HEK293 (cell line): ENCODE measurements around the gene COPE.

Experiments
- CTCF ChIA-PET: fragments of 350-600 bp; formaldehyde crosslinking; extraction: SDS; loops from one replicate; lab custom pipeline; 2021; ENCODE audit warnings: antibody characterized with exemption; lab: Yijun Ruan, JAX
- POLR2A ChIA-PET: fragments of 300-600 bp; formaldehyde crosslinking; extraction: SDS; loops from one replicate; lab custom pipeline; 2020; ENCODE audit warnings: antibody characterized with exemption, inconsistent platforms; lab: Yijun Ruan, JAX
- H3K27ac ChIP-seq: fragments of 200-500 bp; sonication (Bioruptor generic); 2 replicates; pipeline ENCODE4 v1.5.1; 2014; ENCODE audit warnings: low read depth, low read length, control low read depth, inconsistent platforms; ENCODE audit errors: extremely low read depth
- H3K36me3 ChIP-seq, 2 experiments: fragments of 200-500 bp in 1 of 2; sonication (Bioruptor generic) in 1 of 2; 1 replicate in 1 of 2; 2 replicates in 1 of 2; pipeline ENCODE4 v1.5.1; 2014 to 2017; ENCODE audit warnings: inconsistent platforms in 2 of 2, low read length in 2 of 2; ENCODE audit not compliant: control insufficient read depth in 2 of 2, insufficient read depth in 1 of 2
- H3K4me1 ChIP-seq: fragments of 200-500 bp; sonication (Bioruptor generic); 2 replicates; pipeline ENCODE4 v1.5.1; 2014; ENCODE audit warnings: mild to moderate bottlenecking, low read length, inconsistent platforms; ENCODE audit not compliant: control insufficient read depth, insufficient read depth
- H3K4me3 ChIP-seq: 2 replicates; pipeline ENCODE4 v1.5.1; 2011; ENCODE audit warnings: low read depth, mild to moderate bottlenecking, control low read depth, low read length, moderate library complexity
- H3K9me3 ChIP-seq: fragments of 200-500 bp; sonication (Bioruptor generic); 2 replicates; pipeline ENCODE4 v1.5.1; 2014; ENCODE audit warnings: low read depth, low read length, inconsistent platforms; ENCODE audit not compliant: control insufficient read depth, insufficient read depth
- BCL11A ChIP-seq: fragments of 450-650 bp; formaldehyde crosslinking; IDR thresholded peaks from 2 replicates; pipeline ENCODE4 v1.5.1; 2016; ENCODE audit warnings: low read depth, missing biosample characterization, missing genetic modification characterization
- GLIS1 ChIP-seq: fragments of 450-650 bp; formaldehyde crosslinking; IDR thresholded peaks from 2 replicates; pipeline ENCODE4 v1.5.1; 2016; ENCODE audit warnings: missing biosample characterization, missing genetic modification characterization
- HOXA7 ChIP-seq: sonication (generic); formaldehyde crosslinking; IDR thresholded peaks from 2 replicates; pipeline ENCODE4 v1.8.1; 2022; ENCODE audit warnings: missing genetic modification reagents, borderline replicate concordance
- KLF8 ChIP-seq: fragments of 450-650 bp; formaldehyde crosslinking; IDR thresholded peaks from 2 replicates; pipeline ENCODE4 v1.5.1; 2016; ENCODE audit warnings: missing biosample characterization, missing genetic modification characterization
- PRDM10 ChIP-seq: fragments of 450-650 bp; formaldehyde crosslinking; IDR thresholded peaks from 2 replicates; pipeline ENCODE4 v1.5.1; 2016; ENCODE audit warnings: missing biosample characterization, missing genetic modification characterization
- SETDB1 ChIP-seq: IDR thresholded peaks from one replicate; pipeline ENCODE4 v1.6.1; 2017; ENCODE audit warnings: mild to moderate bottlenecking, low read length, moderate library complexity, mixed read lengths; ENCODE audit not compliant: insufficient read length
- ZBTB48 ChIP-seq: fragments of 450-650 bp; formaldehyde crosslinking; IDR thresholded peaks from 2 replicates; pipeline ENCODE4 v1.5.1; 2016; ENCODE audit warnings: missing biosample characterization, missing genetic modification characterization
- ZFHX2 ChIP-seq: fragments of 450-650 bp; formaldehyde crosslinking; conservative IDR thresholded peaks from 2 replicates; pipeline ENCODE4 v1.5.1; 2016; ENCODE audit warnings: missing biosample characterization, missing genetic modification characterization
- ZIC2 ChIP-seq: fragments of 450-650 bp; formaldehyde crosslinking; IDR thresholded peaks from 2 replicates; pipeline ENCODE4 v1.5.1; 2016; ENCODE audit warnings: missing biosample characterization, missing genetic modification characterization
- ZNF146 ChIP-seq: fragments of 450-650 bp; formaldehyde crosslinking; IDR thresholded peaks from 2 replicates; pipeline ENCODE4 v1.5.1; 2016; ENCODE audit warnings: missing biosample characterization, missing genetic modification characterization
- ZNF202 ChIP-seq: fragments of 450-650 bp; formaldehyde crosslinking; IDR thresholded peaks from 2 replicates; pipeline ENCODE4 v1.5.1; 2016; ENCODE audit warnings: missing biosample characterization, missing genetic modification characterization, borderline replicate concordance
- ZNF280C ChIP-seq: fragments of 450-650 bp; formaldehyde crosslinking; IDR thresholded peaks from 2 replicates; pipeline ENCODE4 v1.5.1; 2016; ENCODE audit warnings: missing biosample characterization, missing genetic modification characterization
- ZNF391 ChIP-seq: fragments of 450-650 bp; formaldehyde crosslinking; IDR thresholded peaks from 2 replicates; pipeline ENCODE4 v1.5.1; 2016; ENCODE audit warnings: low read depth, missing biosample characterization, missing genetic modification characterization, borderline replicate concordance
- ZNF394 ChIP-seq: fragments of 450-650 bp; formaldehyde crosslinking; IDR thresholded peaks from 2 replicates; pipeline ENCODE4 v1.5.1; 2016; ENCODE audit warnings: missing biosample characterization, missing genetic modification characterization, mild to moderate bottlenecking, moderate library complexity, borderline replicate concordance
- ZNF416 ChIP-seq: fragments of 450-650 bp; formaldehyde crosslinking; IDR thresholded peaks from 2 replicates; pipeline ENCODE4 v1.5.1; 2016; ENCODE audit warnings: missing biosample characterization, missing genetic modification characterization
- ZNF654 ChIP-seq: fragments of 450-650 bp; formaldehyde crosslinking; IDR thresholded peaks from 2 replicates; pipeline ENCODE4 v1.5.1; 2016; ENCODE audit warnings: low read depth, missing biosample characterization, missing genetic modification characterization
- ZNF704 ChIP-seq: fragments of 450-650 bp; formaldehyde crosslinking; IDR thresholded peaks from 2 replicates; pipeline ENCODE4 v1.5.1; 2016; ENCODE audit warnings: missing biosample characterization, missing genetic modification characterization
- ZNF707 ChIP-seq: fragments of 450-650 bp; formaldehyde crosslinking; IDR thresholded peaks from 2 replicates; pipeline ENCODE4 v1.5.1; 2016; ENCODE audit warnings: missing biosample characterization, missing genetic modification characterization
- ZNF747 ChIP-seq: fragments of 450-650 bp; formaldehyde crosslinking; IDR thresholded peaks from 2 replicates; pipeline ENCODE4 v1.5.1; 2016; ENCODE audit warnings: missing biosample characterization, missing genetic modification characterization
- ZNF768 ChIP-seq: fragments of 450-650 bp; formaldehyde crosslinking; IDR thresholded peaks from 2 replicates; pipeline ENCODE4 v1.5.1; 2018; ENCODE audit warnings: missing biosample characterization, mild to moderate bottlenecking, missing genetic modification characterization
- ZNF792 ChIP-seq: fragments of 450-650 bp; formaldehyde crosslinking; IDR thresholded peaks from 2 replicates; pipeline ENCODE4 v1.5.1; 2016; ENCODE audit warnings: missing biosample characterization, missing genetic modification characterization
- TF ChIP-seq, protein P1 (sequence below): fragments of 450-650 bp; formaldehyde crosslinking; IDR thresholded peaks from 2 replicates; pipeline ENCODE4 v1.5.1; 2016; ENCODE audit warnings: missing biosample characterization, missing genetic modification characterization
- TF ChIP-seq, protein P2 (sequence below): fragments of 450-650 bp; formaldehyde crosslinking; IDR thresholded peaks from 2 replicates; pipeline ENCODE4 v1.5.1; 2017; ENCODE audit warnings: missing biosample characterization, missing genetic modification characterization

Gene COPE

DNA sequence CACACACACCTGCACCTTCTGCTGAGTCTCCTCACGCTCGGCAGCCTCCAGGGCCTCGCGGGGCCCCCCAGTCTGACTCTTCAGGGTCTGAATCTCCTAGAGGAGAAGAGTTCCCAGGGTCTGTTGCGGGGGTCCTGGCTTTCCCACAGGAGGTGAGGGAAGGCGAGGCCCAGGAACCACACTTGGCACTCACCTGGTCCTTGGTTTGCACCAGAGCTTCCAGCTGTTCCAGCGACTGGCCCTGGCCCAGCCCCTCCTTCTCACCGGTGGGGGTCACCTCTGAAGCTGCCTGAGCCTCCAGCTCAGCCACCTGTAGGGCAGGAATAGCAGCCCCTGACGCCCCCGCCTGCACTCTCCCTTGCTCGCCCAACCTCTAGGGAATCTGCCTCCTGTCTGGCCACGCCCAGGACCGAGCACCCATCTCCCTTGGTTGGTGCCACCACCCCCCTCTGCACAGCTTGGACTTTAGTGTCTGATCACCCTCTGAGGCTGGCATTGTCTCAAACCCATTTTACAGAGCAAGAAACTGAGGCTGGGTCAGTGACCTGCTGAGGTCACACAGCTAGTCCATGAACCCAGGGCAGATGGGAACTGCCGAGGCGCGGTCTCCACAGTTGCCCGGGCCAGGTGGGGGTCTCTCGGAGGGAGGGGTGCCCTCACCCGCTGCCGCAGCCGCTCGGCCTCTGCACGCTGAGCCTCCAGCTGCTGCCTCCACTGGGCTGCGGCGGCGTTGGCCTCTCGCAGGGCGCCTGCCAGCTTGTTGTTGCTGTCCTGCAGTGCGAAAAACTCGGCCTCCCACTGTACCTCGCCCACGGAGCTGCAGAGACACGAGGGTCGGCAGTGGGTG is 12.4 kb upstream of the COPE start:
- H3K9me3 ChIP-seq = no peaks in the 10 kb centered on the region
- H3K27ac ChIP-seq = no peak overlapping the region
- CTCF ChIA-PET = interaction anchor here (0.6 to 1.1 kb wide), 3 partner anchors 56 to 422 kb away, joined by 3 read pairs; no protein-coding TSS in a partner anchor
- H3K4me3 ChIP-seq = no peak overlapping the region
- H3K36me3 ChIP-seq = peaks cover 3 to 45% of the 10 kb centered on the region in 2 experiments; a peak in 2 of 3 replicates
- no peaks in the 10 kb centered on the region for H3K4me1 ChIP-seq
- TF ChIP-seq ZNF202 = no peak
- TF ChIP-seq ZFHX2 = 0 out of 2 replicates have a peak, but pooled peaks have one; percentile 29
- no peak for TF ChIP-seq PRDM10 (tag by site-specific recombination)
- POLR2A ChIA-PET = interaction anchor here (1.7 to 5.7 kb wide), 2 partner anchors 12 to 56 kb away, joined by 5 to 41 read pairs; partner anchors contain the start of genes COPE and DDX49

- no peak overlapping the region for H3K27ac ChIP-seq
- H3K9me3 ChIP-seq = no peaks in the 10 kb centered on the region
- ChIA-PET CTCF (interaction anchor here (0.6 kb wide), 1 partner anchor 543 kb away, joined by 3 read pairs; no protein-coding TSS in a partner anchor), POLR2A (interaction anchor here (0.7 to 5.7 kb wide), 4 partner anchors 10 to 58 kb away, joined by 3 to 41 read pairs (median 7); partner anchors contain the start of genes COPE and DDX49)
- H3K4me1 ChIP-seq = no peaks in the 10 kb centered on the region
- H3K36me3 ChIP-seq = peaks cover 7 to 59% of the 10 kb centered on the region in 2 experiments; a peak in 2 of 3 replicates
- H3K4me3 ChIP-seq = no peak overlapping the region
- TF ChIP-seq KLF8 = no peak
- no peak for TF ChIP-seq ZNF707
- TF ChIP-seq ZNF654 (tag by site-specific recombination) = no peak
- no peak for TF ChIP-seq ZNF391 (tag by site-specific recombination)
- TF ChIP-seq ZNF146 (tag by site-specific recombination) = no peak
- TF ChIP-seq GLIS1 (tag by site-specific recombination) = no peak
- TF ChIP-seq ZNF747 (tag by site-specific recombination) = no peak
- TF ChIP-seq, protein P1, sequence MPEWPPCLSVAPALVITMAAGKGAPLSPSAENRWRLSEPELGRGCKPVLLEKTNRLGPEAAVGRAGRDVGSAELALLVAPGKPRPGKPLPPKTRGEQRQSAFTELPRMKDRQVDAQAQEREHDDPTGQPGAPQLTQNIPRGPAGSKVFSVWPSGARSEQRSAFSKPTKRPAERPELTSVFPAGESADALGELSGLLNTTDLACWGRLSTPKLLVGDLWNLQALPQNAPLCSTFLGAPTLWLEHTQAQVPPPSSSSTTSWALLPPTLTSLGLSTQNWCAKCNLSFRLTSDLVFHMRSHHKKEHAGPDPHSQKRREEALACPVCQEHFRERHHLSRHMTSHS (tag by site-specific recombination) = no peak
- TF ChIP-seq, protein P2, sequence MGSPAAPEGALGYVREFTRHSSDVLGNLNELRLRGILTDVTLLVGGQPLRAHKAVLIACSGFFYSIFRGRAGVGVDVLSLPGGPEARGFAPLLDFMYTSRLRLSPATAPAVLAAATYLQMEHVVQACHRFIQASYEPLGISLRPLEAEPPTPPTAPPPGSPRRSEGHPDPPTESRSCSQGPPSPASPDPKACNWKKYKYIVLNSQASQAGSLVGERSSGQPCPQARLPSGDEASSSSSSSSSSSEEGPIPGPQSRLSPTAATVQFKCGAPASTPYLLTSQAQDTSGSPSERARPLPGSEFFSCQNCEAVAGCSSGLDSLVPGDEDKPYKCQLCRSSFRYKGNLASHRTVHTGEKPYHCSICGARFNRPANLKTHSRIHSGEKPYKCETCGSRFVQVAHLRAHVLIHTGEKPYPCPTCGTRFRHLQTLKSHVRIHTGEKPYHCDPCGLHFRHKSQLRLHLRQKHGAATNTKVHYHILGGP (tag by site-specific recombination) = no peak
- TF ChIP-seq SETDB1 = no peak
- TF ChIP-seq ZNF416 = no peak
- no peak for TF ChIP-seq ZNF394 (tag by site-specific recombination)
- TF ChIP-seq ZNF792 (tag by site-specific recombination) = no peak
- no peak for TF ChIP-seq ZNF280C (tag by site-specific recombination)
- no peak for TF ChIP-seq ZBTB48 (tag by site-specific recombination)
- TF ChIP-seq BCL11A = no peak
- no peak for TF ChIP-seq ZNF768
- no peak for TF ChIP-seq HOXA7
- TF ChIP-seq ZIC2 = no peak
- no peak for TF ChIP-seq ZNF704
These were observed 10.1 kb upstream of the COPE start for GRCh38 chr19:18929311-18929710.
